Breast epithelium (tissue), 3 donors: ENCODE data around the gene PCP2.

Experiments
- POLR2AphosphoS5 ChIP-seq, 3 donors: sonication (generic); formaldehyde crosslinking; IDR thresholded peaks; one replicate each; pipeline ENCODE4 v1.6.1; 2017; ENCODE audit warnings: antibody characterized with exemption in 3 of 3
- TF ChIP-seq, protein P1 (sequence below), 3 donors: fragments of 450-650 bp; IDR thresholded peaks; one replicate each; pipeline ENCODE4 v1.5.1; 2016 to 2017; ENCODE audit warnings: antibody characterized with exemption in 3 of 3, mild to moderate bottlenecking in 3 of 3, moderate library complexity in 3 of 3

DNA sequence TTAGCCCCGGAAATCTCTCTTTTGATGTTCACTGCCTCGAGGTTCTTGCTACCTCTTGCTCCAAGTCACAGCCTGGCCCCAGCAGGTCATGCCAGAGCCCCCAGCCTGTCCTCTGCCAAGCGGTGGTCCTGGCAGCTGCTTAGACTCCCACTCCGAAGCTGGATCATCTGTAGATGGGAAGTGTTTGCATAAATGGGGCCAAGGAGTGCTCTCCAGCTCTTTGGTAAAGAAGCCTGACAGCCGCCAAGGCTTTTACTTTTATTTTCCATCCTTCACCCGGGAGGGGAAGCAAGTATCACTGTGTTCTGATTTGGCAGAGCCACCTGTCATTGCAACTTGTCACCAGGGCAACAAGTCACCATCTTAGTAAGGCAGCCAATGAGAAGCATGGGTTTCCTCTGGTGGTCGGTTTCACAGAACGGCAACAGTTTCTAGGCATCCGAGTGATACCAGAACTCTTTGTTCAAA, 24.7 kb upstream of the PCP2 start:
- TF ChIP-seq, protein P1, sequence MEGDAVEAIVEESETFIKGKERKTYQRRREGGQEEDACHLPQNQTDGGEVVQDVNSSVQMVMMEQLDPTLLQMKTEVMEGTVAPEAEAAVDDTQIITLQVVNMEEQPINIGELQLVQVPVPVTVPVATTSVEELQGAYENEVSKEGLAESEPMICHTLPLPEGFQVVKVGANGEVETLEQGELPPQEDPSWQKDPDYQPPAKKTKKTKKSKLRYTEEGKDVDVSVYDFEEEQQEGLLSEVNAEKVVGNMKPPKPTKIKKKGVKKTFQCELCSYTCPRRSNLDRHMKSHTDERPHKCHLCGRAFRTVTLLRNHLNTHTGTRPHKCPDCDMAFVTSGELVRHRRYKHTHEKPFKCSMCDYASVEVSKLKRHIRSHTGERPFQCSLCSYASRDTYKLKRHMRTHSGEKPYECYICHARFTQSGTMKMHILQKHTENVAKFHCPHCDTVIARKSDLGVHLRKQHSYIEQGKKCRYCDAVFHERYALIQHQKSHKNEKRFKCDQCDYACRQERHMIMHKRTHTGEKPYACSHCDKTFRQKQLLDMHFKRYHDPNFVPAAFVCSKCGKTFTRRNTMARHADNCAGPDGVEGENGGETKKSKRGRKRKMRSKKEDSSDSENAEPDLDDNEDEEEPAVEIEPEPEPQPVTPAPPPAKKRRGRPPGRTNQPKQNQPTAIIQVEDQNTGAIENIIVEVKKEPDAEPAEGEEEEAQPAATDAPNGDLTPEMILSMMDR (IDR thresholded peaks at IDR 0.05): no peak
- no peak for TF ChIP-seq POLR2AphosphoS5 (IDR thresholded peaks at IDR 0.05)
